ENCODE data around the gene AQP12A. TPM values are rescaled to one million over a fixed set of nuclear protein-coding genes. Genes with fewer than 3 reads are reported as not detected.

AQP12A gene
- total RNA-seq, 1 experiment from 2014 or later, result not detected

GRCh38 chr2:240707043-240707756 is 15.5 kb downstream of the AQP12A start:
- DNase-seq (ENCODE audit: low read depth), result no peak

- no peak for DNase-seq (ENCODE audit: low read depth)
These were observed 16.2 kb downstream of the AQP12A start for GRCh38 chr2:240707821-240708220.

GRCh38 chr2:240708457-240708856 is 16.8 kb downstream of the AQP12A start:
- no peak for DNase-seq (ENCODE audit: low read depth)

DNA sequence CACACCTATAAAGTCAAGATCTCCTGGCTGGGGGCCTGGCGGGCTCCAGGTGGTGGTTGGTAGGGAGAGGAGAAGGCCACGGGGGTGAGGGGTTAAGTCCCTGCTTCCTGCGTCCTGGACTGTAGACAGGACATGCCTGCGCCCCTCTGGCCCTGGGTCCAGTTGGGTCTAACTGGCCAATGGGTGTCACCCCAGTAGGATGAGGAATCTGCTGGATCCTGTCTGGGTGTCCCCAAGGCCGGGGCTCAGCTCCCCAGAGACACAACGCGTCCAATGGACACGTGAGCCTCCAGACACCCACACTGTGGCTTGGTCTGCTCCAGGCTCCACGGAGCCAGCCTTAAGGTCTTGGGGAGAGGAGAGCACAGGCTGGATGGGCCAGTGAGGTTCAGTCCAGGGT is 19.6 kb downstream of the AQP12A start:
- DNase-seq (ENCODE audit: low read depth), result no peak

DNA sequence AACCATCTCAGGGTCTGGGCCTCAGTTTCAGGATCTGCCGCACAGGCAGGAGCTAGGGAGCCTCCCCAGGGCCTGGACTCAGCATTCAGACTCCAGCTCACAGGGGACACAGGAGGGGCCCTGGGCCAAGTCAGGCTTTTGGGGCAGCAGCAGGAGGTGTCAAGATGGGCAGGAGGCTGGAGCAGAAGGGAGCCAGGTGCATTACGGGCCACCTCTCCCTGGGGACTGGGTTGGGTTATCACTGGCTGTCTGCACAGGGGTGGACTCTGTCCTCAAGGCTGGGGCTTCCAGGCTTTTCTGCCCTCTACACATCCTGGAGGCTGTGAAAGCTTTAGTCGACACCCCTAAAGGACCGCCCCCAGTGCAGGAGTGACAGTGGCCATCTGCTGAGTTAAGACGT is 20.0 kb downstream of the AQP12A start:
- no peak for DNase-seq (ENCODE audit: low read depth)

DNA sequence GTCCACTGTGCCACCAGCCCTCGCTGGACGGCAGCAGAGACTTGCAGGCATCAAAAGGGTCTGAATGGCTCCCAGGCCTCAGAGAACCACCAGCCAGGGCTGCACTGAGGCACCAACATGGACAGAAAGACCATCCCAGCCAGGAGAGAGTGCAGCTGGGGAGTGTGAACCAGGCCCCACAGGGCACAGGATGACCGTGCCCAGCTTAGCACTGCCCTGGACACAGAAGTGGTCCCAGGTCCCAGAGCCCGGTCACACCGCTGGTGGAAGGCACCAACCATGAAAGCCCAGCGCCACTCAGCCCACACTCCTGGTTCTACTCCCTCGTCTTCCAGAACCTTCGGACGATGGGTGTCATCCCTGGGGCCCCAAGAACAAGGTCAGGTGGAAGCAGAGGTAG is 20.5 kb downstream of the AQP12A start:
- no peak for DNase-seq (ENCODE audit: low read depth)

GRCh38 chr2:240713071-240713927 is 21.6 kb downstream of the AQP12A start:
- DNase-seq (ENCODE audit: low read depth), result no peak

GRCh38 chr2:240713928-240714746 is 22.5 kb downstream of the AQP12A start:
- DNase-seq (ENCODE audit: low read depth), result no peak

DNA sequence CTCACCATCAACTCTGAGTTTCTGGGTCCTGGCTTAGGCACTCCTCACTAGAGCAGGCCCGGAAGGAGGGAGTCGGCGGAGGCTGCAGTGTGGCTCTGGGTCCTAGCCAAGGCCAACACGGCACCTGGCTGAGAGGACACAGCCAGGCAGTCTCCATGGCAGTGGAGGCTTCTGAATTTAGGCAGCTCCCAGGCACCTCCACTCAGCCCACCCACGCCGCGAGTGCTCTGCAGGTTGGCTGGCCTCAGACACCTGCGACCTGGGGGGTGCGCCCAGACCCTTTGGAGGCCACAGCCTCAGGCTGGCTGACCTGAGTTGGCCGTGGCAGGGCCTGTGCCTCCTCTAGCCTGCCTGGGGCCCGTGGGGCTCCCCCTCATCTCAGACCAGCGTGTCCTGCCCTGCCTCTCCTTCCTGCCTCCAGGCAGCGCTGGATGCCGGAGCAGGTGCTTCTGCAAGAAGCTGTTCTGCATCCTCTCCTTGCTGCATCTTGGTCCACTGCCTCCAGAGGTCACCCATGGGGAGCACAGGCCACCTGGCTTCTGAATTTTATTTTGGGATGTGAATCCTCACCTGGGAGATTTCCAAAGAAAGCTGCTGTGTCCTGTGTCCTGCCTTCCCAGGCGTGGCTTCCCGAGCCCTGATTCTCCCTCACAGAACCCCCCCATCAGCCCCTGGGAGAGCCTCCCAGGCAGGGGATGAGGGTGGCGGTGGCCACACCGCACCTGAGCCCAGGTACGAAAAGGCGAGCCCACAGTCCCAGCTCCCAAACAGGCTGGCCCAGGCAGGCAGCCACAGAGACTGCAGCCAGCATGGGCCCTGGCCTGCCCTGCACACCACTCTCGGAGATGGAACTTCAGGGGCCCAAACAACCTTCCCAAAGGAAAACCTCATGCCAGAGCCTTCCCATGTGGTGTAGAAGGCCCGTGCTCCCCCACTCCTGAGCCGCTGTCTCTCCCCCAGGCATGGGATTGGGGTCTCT is 23.4 kb downstream of the AQP12A start:
- DNase-seq (ENCODE audit: low read depth), result no peak

- DNase-seq (ENCODE audit: low read depth), result no peak
These were observed 24.6 kb downstream of the AQP12A start for GRCh38 chr2:240716130-240716798.

DNA sequence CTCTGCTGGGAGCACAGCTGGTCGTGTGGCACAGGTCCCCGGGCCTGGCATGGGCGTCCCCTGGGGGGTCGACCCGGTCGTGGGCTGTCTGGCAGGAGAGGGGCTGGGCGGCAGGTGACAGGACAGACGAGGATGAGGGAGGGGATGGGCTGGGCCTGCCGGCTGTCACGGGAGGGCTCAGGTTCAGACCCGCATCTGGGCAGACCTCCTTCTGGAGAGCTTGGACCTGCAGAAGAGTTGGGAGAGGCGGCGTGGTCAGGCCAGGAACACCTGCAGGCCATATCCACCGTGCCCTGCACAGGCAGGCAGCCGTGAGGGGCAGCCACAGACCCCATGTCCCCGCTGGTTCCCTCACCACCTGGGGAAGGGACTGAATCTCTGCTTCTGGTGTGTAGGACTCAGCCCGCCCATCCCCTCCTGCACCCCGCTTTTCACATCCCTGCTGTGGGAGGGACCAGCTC is 25.5 kb downstream of the AQP12A start:
- DNase-seq (ENCODE audit: low read depth), result no peak

DNA sequence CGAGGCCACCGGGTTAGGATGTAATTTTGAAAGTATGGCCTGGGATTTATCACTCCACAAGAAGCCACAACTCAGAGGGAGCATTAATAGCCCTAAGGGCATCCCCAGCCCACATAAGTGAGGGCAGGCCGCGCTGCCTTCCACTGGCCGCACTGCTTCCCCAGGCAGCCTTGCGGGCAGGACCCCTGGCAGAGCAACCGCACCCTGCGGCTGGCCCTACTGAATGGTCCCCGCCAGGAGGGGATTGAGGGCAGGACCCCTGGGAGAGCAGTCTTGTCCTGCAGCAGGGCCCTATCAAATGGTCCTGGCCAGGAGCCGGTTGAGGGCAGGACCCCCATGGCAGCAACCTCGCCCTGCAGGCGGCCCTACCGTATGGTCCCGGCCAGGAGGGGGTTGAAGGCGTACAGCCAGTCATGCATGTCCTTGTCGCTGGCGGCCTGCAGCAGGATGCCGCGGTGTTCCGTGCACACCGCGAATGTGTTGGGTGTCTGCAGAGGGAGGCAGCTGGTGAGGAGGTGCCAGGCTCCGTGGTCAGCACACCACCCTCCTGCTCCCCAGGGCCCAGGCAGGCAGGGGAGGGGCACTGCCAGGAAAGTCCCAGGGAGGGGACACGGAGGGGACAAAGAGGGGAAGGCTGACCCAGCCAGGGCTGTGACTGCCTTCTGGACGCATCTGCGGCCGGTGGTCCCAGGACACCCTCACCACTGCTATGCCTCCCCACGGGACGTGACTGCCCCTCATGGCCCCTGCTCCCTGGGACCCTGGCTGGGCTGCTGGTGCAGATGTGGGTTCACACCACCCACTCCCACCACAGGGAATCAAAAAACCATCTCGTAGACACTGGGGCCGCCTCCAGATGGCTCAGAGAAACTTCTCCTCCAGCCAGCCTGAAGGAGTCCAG is 26.3 kb downstream of the AQP12A start:
- no peak for DNase-seq (ENCODE audit: low read depth)

DNA sequence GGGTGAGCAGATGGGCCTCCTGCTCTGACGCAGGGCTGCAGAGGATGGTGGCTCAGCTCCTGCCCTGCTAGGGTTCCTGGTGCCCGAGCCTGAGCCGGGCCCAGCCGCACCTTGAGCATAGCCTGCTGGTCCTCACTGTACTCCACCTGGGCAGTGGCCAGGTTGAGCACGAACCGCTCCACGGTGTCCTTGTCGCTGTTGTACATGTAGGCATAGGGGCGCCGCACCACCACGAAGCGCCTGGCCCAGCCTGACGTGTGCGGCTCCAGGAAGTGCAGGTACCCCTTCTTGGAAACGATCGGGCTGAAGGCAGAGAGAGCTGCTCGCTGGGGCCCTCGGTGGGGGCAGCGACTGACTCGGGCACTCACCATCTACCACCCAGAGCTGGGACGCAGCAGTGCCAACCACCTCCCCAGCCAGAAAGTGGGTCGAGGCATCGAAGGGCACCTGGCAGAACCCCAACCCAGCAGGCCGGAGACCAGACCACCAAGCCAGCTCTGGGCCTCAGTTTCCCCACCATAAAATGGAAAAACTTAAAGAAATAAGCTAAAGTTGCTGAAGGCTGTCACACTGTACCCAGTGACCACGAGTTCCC is 27.3 kb downstream of the AQP12A start:
- DNase-seq (ENCODE audit: low read depth), result no peak

DNA sequence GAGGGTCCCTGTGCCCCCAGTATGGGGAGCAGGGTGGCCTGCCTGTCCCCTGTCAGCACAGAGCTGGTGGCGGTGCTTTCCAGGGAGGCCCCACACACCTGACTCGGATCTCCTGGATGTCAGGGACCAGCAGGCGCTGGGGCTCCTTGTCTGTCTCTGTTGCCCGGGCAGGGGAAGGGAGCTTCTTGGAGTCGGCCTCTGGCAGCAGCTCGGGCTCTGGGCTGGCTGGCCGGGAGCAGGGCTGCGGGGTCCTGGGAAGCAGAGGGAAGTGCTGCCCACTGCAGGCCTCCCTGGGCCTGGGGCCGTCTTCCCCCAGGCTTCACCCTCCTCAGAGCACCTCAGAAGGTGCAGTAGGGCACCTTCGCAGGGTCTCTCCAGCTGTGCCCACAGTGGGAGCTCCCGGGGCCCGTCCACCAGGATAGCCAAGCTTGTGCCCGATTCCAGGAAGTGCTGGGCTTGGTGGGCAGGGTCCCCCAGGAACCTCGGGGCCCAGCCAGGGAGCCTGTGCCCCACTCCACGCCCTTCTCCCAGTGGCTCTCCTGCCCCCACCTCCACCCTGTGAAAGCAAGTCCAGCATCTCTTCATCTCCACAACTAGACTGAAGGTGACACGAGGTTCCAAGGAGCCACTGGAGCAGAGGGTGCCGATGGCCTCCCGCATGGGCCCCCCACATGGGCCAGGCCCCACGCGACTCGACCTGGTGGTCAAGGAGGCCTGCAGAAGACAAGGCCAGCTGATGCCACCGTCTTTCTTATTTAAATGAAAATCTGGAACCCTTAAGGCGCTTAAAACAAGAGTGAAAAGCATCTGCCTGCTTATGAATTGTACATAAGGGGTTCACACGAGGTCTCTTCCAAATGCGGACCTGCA is 28.2 kb downstream of the AQP12A start:
- no peak for DNase-seq (ENCODE audit: low read depth)

DNA sequence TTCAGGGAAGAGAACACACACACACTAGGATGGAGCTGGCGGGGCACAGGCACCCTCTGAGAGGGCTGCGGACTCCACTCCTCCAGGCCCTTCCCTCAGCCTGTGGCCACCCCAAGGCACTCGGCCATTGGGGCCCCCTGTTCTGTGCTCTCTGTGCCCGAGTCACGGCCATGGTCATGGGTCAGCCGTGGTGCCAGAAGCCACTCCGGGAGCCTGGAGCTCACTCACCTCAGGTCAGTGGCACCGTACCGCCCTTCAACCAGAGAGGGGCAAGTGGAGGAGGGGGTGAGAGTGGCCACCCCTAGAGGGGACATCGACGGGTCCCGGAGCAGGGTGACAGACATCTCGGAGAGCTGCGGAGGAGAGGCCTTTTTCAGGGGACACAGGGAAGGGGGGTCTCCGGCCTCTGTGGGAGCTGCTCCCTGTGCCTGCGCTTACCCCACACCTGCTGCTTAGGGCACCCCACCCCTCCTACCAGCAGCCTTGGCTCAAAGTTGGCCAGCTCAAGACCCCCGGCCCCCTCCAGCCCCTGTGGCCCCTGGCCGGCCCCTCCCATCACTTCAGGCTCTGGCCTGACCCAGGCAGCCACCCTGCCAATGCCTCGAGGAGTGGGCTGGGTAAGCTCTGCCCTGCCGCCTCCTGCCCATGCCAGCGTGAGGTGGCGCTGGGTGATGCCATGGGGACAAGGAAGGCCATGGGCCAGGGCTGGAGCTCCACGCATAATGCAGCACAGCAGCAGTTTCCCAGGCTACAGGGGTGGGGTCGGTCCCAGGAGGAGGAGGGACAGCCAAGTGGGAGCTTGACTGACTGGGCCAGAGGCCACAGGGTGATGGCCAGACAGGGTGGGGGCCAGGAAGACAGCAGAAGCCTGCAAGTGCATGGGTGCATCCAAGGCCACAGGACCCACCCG is 29.3 kb downstream of the AQP12A start:
- DNase-seq (ENCODE audit: low read depth), result no peak

GRCh38 chr2:240721596-240722180 is 30.0 kb downstream of the AQP12A start:
- DNase-seq (ENCODE audit: low read depth), result no peak

All from LHCN-M2 (cell line).